ENCODE results near the gene ADAM19.
A peak's percentile ranks its signal among the peaks of the same experiment; 100 is the strongest.
"Not testable (repeated sequence)": the region's sequence is repeated elsewhere in the genome, so short reads cannot be mapped to it uniquely, and the experiment has no call there.

Gene ADAM19

DNA sequence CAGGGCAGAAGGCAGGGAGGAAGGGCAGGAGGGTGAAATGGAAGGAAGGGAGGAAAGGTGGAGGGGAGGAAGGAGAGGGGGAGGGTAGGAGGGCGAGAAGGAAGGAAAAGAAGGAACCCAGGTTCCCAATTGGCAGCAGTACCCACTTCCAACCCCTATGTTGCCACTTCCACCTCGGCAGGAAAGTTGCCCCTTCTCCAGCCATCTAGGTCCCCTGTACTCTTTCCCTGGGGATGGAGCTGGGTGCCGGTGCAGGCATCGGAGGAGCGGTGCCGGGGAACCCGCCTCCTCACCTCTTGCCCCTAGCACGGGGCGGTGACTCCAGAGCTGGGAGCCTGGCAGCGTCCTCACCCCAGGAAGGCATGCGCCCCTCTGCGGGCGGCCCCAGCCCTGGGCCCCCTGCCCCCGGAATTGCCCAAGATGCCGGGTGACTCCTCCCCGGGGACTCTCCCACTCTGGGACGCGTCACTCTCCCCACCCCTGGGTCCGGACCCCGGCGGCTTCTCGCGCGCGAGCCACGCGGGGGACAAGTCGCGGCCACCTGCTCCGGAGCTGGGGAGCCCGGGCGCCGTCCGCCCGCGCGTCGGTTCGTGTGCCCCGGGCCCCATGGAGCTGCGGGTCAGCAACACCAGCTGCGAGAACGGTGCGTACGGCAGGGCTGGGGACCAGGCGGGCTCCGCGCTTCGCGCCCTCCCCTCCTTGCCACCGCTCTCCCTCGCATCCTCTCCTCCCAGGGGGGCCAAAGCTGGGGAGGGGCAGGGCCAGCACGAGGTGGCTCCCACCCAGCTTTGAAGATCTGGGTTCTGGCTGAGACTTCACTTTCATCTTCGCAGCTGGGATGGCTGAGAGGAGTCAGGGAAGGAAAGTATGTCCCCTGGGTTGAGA is 115.6 kb downstream of the ADAM19 start, which contains the start of gene NIPAL4:
TSS of gene NIPAL4 (plus strand) at position 499 of the 885 bp plus-strand sequence. CDS start at position 607, 108 bp downstream.
- no peak for DNase-seq

- DNase-seq = no peak
These were observed 116.7 kb downstream of the ADAM19 start for GRCh38 chr5:157458835-157459234.

DNA sequence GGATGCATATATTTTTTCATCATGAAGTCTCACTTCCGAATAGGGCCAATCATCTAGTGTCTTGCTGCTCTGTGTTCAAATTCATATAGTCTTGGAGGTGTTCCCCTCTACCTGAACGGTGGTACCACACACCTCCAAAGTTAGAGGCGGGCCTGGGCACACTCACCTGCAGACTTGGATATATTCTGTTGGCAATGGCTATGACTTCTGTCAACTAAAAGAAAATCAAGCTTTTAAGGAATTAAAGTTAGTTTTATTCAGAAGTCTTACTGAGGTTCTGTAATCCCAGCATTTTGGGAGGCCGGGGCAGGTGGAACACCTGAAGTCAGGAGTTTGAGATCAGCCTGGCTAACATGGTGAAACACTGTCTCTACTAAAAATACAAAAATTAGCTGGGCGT is 118.2 kb downstream of the ADAM19 start:
- no peak for DNase-seq

DNA sequence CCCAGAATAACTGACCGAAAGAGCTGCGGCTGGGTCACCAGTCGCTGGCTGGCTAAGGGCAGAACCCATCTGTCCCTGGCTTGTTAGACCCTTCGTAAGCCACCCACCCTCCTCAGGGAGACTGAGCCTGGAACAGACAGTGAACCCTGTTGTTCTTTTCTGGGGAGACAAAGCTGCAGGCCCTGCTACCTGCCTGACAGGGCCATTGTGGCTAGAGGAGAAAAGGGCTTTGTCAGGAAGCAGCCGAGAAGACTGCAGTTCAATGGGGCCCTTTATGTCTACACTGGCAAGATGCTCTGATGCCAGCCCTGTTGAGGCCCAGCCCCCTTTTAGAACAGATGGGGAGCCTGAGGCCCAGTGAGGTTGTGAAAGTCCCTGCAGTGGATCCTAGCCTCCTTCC is 119.3 kb downstream of the ADAM19 start:
- DNase-seq = no peak

GRCh38 chr5:157455057-157455456 is 120.5 kb downstream of the ADAM19 start:
- DNase-seq = no peak

GRCh38 chr5:157454273-157454672 is 121.3 kb downstream of the ADAM19 start:
- no peak for DNase-seq

DNA sequence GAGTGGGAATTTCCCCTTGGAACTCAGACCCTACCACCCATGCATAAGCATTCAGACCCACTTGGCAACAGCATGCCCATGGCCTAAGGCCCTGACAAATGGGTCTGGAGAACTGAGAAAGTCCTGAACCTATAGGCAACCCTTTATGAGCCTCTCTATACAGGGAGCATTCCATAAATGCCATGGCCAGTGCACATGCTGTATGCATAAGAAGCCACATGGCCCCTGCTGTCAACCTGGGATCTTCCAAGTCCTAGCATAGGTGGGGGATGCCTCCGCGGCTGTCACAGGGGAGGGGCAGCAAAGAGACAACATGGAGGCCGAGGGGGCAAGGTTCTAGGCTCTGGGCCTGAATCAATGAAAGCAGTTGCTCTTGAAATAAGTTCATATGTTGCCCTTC is 123.8 kb downstream of the ADAM19 start:
- DNase-seq = no peak

DNA sequence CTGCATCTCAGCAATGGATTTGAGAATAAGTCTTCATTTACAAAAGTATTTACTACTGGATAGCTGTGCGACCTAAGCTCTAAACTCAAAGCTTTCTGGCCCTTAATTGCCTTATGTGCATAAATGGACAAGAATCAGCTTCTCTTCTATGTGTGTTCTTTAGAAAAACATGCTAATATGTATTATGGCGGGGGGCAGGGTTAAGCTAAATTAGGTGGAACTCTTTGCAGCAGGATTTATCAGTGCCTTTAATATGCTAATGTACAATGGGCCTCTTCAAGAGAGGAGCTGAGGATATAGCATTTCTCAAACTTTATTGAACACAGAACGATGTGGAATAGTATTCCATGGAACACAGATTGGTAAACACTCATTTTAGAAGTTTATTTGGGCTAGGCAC is 125.6 kb downstream of the ADAM19 start:
- no peak for DNase-seq

DNA sequence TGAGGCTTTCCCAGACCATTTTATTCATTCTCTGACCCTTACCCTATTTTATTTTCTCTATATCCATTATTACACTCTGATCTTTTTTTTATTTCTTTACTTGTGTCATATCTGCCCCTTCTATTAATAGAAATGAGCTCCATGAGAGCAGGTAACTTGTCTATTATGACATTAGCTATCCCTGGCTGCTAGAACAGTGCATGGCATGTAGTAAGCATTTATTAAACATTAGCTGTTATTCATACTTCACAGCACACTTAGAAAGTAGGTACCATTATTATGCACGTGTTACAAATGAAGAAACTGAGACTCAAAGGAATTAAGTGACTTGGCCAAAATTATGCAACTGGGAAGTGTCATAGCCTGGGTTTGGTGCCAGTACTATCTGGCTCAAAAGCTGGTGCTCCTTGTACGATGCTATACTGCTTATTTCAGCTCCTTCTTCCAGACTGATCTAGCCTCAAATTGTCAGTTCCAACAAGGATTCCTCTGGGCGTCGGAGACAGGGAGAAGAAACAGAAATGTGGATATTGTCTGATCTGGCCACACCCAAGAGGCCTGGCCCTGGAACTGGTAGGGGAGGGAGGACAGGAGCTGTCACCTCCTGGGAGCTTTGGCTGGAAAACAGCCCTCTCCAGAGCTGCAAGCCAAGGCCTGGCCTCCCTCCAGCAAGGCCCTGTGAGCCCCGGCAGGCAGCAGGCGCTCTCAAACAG is 126.4 kb downstream of the ADAM19 start:
- no peak for DNase-seq

- no peak for DNase-seq
These were observed 128.4 kb downstream of the ADAM19 start for GRCh38 chr5:157447201-157447637.

DNA sequence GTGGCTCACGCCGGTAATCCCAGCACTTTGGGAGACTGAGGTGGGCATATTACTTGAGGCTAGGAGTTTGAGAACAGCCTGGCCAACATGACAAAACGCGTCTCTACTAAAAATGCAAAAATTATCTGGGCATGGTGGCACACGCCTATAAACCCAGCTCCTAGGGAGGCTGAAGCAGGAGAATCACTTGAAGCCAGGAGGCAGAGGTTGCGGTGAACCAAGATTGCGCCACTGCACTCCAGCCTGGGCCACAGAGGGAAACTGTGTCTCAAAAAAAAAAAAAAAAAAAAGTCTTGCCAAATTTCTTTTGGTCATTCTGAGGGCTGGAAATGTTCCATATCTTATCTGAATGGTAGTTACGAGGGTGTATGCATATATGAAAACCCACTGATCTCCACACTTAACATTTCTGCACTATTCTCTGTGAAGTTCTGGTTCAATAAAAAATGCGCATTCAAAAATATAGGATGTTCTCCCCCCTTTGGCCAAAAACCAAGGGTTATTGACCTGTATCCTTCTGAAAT is 129.1 kb downstream of the ADAM19 start:
- DNase-seq = no peak

- DNase-seq = no peak
These were observed 129.7 kb downstream of the ADAM19 start for GRCh38 chr5:157445745-157446411.

GRCh38 chr5:157444224-157444623 is 131.4 kb downstream of the ADAM19 start:
- DNase-seq = no peak

- DNase-seq = no peak
These were observed 132.5 kb downstream of the ADAM19 start for GRCh38 chr5:157443041-157443549.

GRCh38 chr5:157434096-157434495 is 141.5 kb downstream of the ADAM19 start:
- DNase-seq = no peak

- DNase-seq = peak; percentile 25
These were observed 143.9 kb downstream of the ADAM19 start for GRCh38 chr5:157431544-157432200.

GRCh38 chr5:157429920-157430319 is 145.7 kb downstream of the ADAM19 start:
- DNase-seq = not testable (repeated sequence)

Data from amniotic stem cell (primary cell).